Endothelial cell of umbilical vein (primary cell): Measurements from ENCODE around the gene RNASEH2B.

Experiments
- GATA2 ChIP-seq: IDR thresholded peaks from 2 replicates; pipeline ENCODE4 v1.7.0; 2011; ENCODE audit warnings: low read depth, mild to moderate bottlenecking, moderate library complexity, mixed read lengths, low read length; ENCODE audit not compliant: insufficient read length, insufficient read depth
- MAX ChIP-seq: IDR thresholded peaks from 2 replicates; pipeline ENCODE4 v1.6.1; 2011; ENCODE audit not compliant: insufficient read depth, insufficient read length
- MYC ChIP-seq: IDR thresholded peaks from one replicate; pipeline ENCODE4 v1.6.1; 2011; ENCODE audit warnings: mild to moderate bottlenecking, low read depth, low read length
- POLR2A ChIP-seq: IDR thresholded peaks from 2 replicates; pipeline ENCODE4 v1.6.1; 2012; ENCODE audit warnings: low read depth, mild to moderate bottlenecking, control low read depth, low read length
- TF ChIP-seq, protein P1 (sequence below), 2 donors: IDR thresholded peaks; 1 replicate in 1 of 2; 2 replicates in 1 of 2; pipeline ENCODE4 v1.5.1; 2011; ENCODE audit warnings: low read length in 2 of 2, mild to moderate bottlenecking in 2 of 2, moderate library complexity in 2 of 2, control low read depth in 1 of 2, inconsistent platforms in 1 of 2, low read depth in 1 of 2; ENCODE audit not compliant: insufficient read depth in 1 of 2; ENCODE audit errors: extremely low read depth in 1 of 2

- TF ChIP-seq, protein P1, sequence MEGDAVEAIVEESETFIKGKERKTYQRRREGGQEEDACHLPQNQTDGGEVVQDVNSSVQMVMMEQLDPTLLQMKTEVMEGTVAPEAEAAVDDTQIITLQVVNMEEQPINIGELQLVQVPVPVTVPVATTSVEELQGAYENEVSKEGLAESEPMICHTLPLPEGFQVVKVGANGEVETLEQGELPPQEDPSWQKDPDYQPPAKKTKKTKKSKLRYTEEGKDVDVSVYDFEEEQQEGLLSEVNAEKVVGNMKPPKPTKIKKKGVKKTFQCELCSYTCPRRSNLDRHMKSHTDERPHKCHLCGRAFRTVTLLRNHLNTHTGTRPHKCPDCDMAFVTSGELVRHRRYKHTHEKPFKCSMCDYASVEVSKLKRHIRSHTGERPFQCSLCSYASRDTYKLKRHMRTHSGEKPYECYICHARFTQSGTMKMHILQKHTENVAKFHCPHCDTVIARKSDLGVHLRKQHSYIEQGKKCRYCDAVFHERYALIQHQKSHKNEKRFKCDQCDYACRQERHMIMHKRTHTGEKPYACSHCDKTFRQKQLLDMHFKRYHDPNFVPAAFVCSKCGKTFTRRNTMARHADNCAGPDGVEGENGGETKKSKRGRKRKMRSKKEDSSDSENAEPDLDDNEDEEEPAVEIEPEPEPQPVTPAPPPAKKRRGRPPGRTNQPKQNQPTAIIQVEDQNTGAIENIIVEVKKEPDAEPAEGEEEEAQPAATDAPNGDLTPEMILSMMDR (IDR thresholded peaks at IDR 0.05; ENCODE audit: extremely low read depth in 1 of 2, insufficient read depth in 1 of 2, low read depth in 1 of 2, low read length in 2 of 2) = no peak
- no peak for TF ChIP-seq GATA2
- TF ChIP-seq MAX = no peak
- TF ChIP-seq POLR2A = no peak
- no peak for TF ChIP-seq MYC
Observed at GRCh38 chr13:50917572-50917971, 8.0 kb downstream of the RNASEH2B start.
